Endothelial cell of umbilical vein (primary cell): ENCODE data around the gene RNU1-3. TPM values are rescaled to one million over a fixed set of nuclear protein-coding genes. Genes with fewer than 3 reads are reported as not detected.
"Not testable (repeated sequence)": the region's sequence is repeated elsewhere in the genome, so short reads cannot be mapped to it uniquely, and the experiment has no call there.

Source experiments
- BruUV-seq: library from RNA; stranded (reverse); fragments of 400-500 nt; replicated peaks from 2 replicates; lab custom pipeline; 2021; lab: Mats Ljungman, UMichigan
- CTCF ChIA-PET: fragments of 300-600, 350-600 bp; sonication (Branson Sonifier 250); formaldehyde crosslinking; loops from one replicate; lab custom pipeline; 2021; ENCODE audit warnings: antibody characterized with exemption, inconsistent platforms; lab: Charles Lee
- POLR2A ChIA-PET: fragments of 300-600, 350-600 bp; sonication (Branson Sonifier 250); formaldehyde crosslinking; loops from one replicate; lab custom pipeline; 2021; ENCODE audit warnings: antibody characterized with exemption, inconsistent platforms; lab: Charles Lee
- DNase-seq: peaks from one replicate; pipeline ENCODE4 v3.0.0-alpha.2; 2011; ENCODE audit warnings: low read depth, low spot score
- FAIRE-seq: peaks from 2 replicates; lab custom pipeline; 2011; peaks lifted over from hg19 to GRCh38; lab: Jason Lieb, UNC
- H2AFZ ChIP-seq: 2 replicates; pipeline ENCODE4 v1.6.0; 2012; ENCODE audit warnings: low read depth, low read length, control low read depth, inconsistent platforms
- H3K27ac ChIP-seq: 2 replicates; pipeline ENCODE4 v1.5.1; 2011; ENCODE audit warnings: low read depth, mild to moderate bottlenecking, control low read depth, low read length, moderate library complexity; ENCODE audit not compliant: insufficient read depth
- H3K27me3 ChIP-seq, 2 experiments: 2 replicates each; pipeline versions ENCODE4 v1.6.0 to v1.6.1; 2011; ENCODE audit warnings: low read length in 2 of 2, mixed read lengths in 1 of 2; ENCODE audit not compliant: control insufficient read depth in 2 of 2, insufficient read depth in 2 of 2
- H3K36me3 ChIP-seq, 2 experiments: 2 replicates in 1 of 2; 3 replicates in 1 of 2; pipeline ENCODE4 v1.5.1; 2011; ENCODE audit warnings: low read length in 2 of 2, mild to moderate bottlenecking in 1 of 2, moderate library complexity in 1 of 2; ENCODE audit not compliant: control insufficient read depth in 2 of 2, insufficient read depth in 2 of 2; ENCODE audit errors: extremely low read depth in 1 of 2
- H3K4me1 ChIP-seq: 3 replicates; pipeline ENCODE4 v1.5.1; 2011; ENCODE audit warnings: mild to moderate bottlenecking, low read length; ENCODE audit not compliant: control insufficient read depth, insufficient read depth; ENCODE audit errors: extremely low read depth
- H3K4me2 ChIP-seq: 2 replicates; pipeline ENCODE4 v1.6.1; 2011; ENCODE audit warnings: low read length, control low read depth, mixed read lengths; ENCODE audit not compliant: insufficient read depth
- H3K4me3 ChIP-seq, 3 experiments: fragments of 200-600 bp in 1 of 3; sonication (generic), shearing (Covaris generic) in 1 of 3; replicated peaks in 1 of 3; 2 replicates each; pipeline ENCODE4 v1.5.1; 2011 to 2016; ENCODE audit warnings: control low read depth in 3 of 3, low read length in 3 of 3, mild to moderate bottlenecking in 2 of 3, inconsistent platforms in 1 of 3, low read depth in 1 of 3, moderate library complexity in 1 of 3; ENCODE audit not compliant: insufficient read depth in 1 of 3
- H3K79me2 ChIP-seq: 2 replicates; pipeline ENCODE4 v1.6.0; 2012; ENCODE audit warnings: low read length, inconsistent platforms; ENCODE audit not compliant: control insufficient read depth, insufficient read depth
- H3K9ac ChIP-seq: replicated peaks from 2 replicates; pipeline ENCODE3; 2011; ENCODE audit warnings: low read length, control low read depth; ENCODE audit not compliant: insufficient read depth; ENCODE audit errors: extremely low read depth
- H3K9me1 ChIP-seq: replicated peaks from 3 replicates; pipeline ENCODE4 v1.6.0; 2011; ENCODE audit warnings: mild to moderate bottlenecking, low read length; ENCODE audit not compliant: control insufficient read depth, insufficient read depth; ENCODE audit errors: extremely low read depth
- H3K9me3 ChIP-seq: replicated peaks from 2 replicates; pipeline ENCODE4 v1.5.1; 2012; ENCODE audit warnings: low read length, inconsistent platforms; ENCODE audit not compliant: control insufficient read depth, insufficient read depth
- H4K20me1 ChIP-seq: replicated peaks from 2 replicates; pipeline ENCODE3; 2011; ENCODE audit warnings: mild to moderate bottlenecking, low read length; ENCODE audit not compliant: control insufficient read depth, insufficient read depth; ENCODE audit errors: extremely low read depth
- dilution Hi-C: fragments of 300-500 bp; cut with MboI; formaldehyde crosslinking; loops from one replicate; pipeline ENCODE4 v1.15.0; 2019; ENCODE audit warnings: low sequenced_read_pairs; ENCODE audit not compliant: extremely low pct_ligation_motif_present
- intact Hi-C: fragments of 100-400 bp; cut with micrococcal nuclease; formaldehyde crosslinking; loops from one replicate; pipeline ENCODE4 v1.10.0; 2022
- polyA plus RNA-seq, 4 experiments: library from polyadenylated mRNA; depleted of rRNA in 3 of 4; stranded (reverse) in 3 of 4; unstranded in 1 of 4; fragments of >200 nt; gene quantifications; 2 replicates each; pipeline versions ENCODE4 v1.2.1 to v1.2.3, GENCODE V29; 2011 to 2012; ENCODE audit warnings: missing spikeins in 1 of 4
- total RNA-seq: library from RNA; stranded (reverse); gene quantifications from 2 replicates; pipeline ENCODE4 v1.2.3, GENCODE V29; 2021

Gene RNU1-3
- total and polyA plus RNA-seq, 2 donors (not counting 3 experiments of a cell fraction or from before 2014, with no cell fraction given), result 206 to 1,319 TPM

GRCh38 chr1:16712582-16712981, 45.8 kb upstream of the RNU1-3 start:
- intact Hi-C loops, result not testable (repeated sequence)

GRCh38 chr1:16712131-16712530, 45.4 kb upstream of the RNU1-3 start:
- H2AFZ ChIP-seq, DNase-seq, H3K4me2 ChIP-seq, H3K79me2 ChIP-seq, intact Hi-C loops, H3K9me3 ChIP-seq, dilution Hi-C loops, CTCF ChIA-PET, H3K4me1 ChIP-seq, BruUV-seq, POLR2A ChIA-PET, H3K36me3 ChIP-seq, H3K4me3 ChIP-seq, H3K27ac ChIP-seq, H4K20me1 ChIP-seq, H3K9ac ChIP-seq, H3K27me3 ChIP-seq, H3K9me1 ChIP-seq: not testable (repeated sequence)
- peak; percentile 18 for FAIRE-seq

More at GRCh38 chr1:16712582-16712981, 45.8 kb upstream of the RNU1-3 start:
- H3K27ac ChIP-seq, CTCF ChIA-PET, H3K9me3 ChIP-seq, H3K4me3 ChIP-seq, H3K27me3 ChIP-seq, H2AFZ ChIP-seq, H3K79me2 ChIP-seq, dilution Hi-C loops, H3K9ac ChIP-seq, H3K9me1 ChIP-seq, POLR2A ChIA-PET, H3K4me2 ChIP-seq, H3K36me3 ChIP-seq, DNase-seq, H3K4me1 ChIP-seq, FAIRE-seq, BruUV-seq, H4K20me1 ChIP-seq: not testable (repeated sequence)

- H3K36me3 ChIP-seq, H3K4me1 ChIP-seq, dilution Hi-C loops, H3K9me1 ChIP-seq, H3K27me3 ChIP-seq, H3K27ac ChIP-seq, FAIRE-seq, H3K4me3 ChIP-seq, POLR2A ChIA-PET, H2AFZ ChIP-seq, H3K9me3 ChIP-seq, H3K9ac ChIP-seq, H3K4me2 ChIP-seq, intact Hi-C loops, BruUV-seq, DNase-seq, H4K20me1 ChIP-seq, H3K79me2 ChIP-seq: not testable (repeated sequence)
- CTCF ChIA-PET, result interaction anchor here (0.6 to 3.3 kb wide), 4 partner anchors 10 to 824 kb away, joined by 5 to 20 read pairs (median 8); no protein-coding TSS in a partner anchor
Observed at GRCh38 chr1:16710618-16711017, 43.9 kb upstream of the RNU1-3 start.
